HL-60/S4 treated with phorbol 12-myristate 13-acetate at 8.2 ng/mL for 4 days and 3 days (cell line): ENCODE results near the gene IFT52.
"Not testable (repeated sequence)": the region's sequence is repeated elsewhere in the genome, so short reads cannot be mapped to it uniquely, and the experiment has no call there.

Experiments used
- in situ Hi-C: fragments of 300-500 bp; cut with MboI; formaldehyde crosslinking; loops from 2 replicates; pipeline ENCODE4 v1.15.0; 2022; ENCODE audit warnings: low sequenced_read_pairs

IFT52 gene

DNA sequence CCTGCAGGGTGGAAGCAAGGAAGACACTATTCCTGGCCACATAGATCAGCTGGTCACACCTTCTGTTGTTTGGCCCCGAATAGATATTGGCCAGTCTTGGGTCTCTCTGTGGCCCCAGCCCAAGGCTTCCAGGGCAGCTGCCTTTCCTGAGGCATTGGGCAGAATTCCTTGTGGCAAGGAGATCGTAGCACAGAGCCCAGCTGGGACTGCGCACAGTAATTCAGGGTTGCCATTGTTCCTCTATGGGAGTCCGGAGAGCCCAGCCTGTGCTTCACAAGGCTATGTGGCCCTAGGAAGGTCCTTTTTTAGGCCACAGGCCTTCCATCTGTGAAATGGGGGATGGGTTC lies 25.0 kb upstream of the IFT52 start:
- in situ Hi-C loops = no loop called here

DNA sequence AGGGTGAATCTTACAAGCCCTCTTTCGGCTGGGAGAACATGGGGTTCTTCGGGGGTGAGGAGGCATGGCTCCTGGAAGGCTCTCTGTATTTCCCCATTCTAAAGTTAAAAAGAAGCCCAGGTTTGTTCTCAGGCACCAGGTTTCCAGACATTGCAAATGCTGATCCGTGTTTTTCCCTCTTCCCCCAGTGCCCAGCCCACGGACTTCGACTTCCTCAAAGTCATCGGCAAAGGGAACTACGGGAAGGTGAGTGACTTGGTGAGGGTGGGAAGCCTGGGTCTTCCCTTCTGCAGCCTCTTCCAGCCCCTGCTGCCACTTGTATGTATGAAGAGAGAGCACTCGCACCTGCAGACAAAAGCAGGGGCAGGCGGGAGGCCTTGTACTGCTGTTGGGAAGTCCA lies 23.3 kb upstream of the IFT52 start:
- in situ Hi-C loops = no loop called here

DNA sequence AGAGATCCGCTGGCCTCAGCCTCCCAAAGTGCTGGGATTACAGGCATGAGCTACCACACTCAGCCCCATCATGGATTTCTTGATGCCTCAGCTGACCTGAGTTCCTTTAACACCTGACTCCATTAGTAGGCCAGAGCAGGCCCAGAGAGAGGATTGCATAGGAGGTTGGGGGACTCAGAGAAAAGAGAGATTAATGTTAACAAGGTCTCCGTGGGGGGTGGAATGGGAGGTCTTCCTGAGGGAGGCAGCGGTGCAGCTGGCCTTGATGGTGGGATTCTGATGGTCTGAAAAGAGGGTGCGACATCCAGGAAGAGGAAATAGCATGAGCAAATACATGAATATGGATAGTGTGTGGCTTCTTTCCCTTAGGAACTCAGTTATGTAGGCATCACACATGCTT lies 22.0 kb upstream of the IFT52 start:
- in situ Hi-C loops = no loop called here

DNA sequence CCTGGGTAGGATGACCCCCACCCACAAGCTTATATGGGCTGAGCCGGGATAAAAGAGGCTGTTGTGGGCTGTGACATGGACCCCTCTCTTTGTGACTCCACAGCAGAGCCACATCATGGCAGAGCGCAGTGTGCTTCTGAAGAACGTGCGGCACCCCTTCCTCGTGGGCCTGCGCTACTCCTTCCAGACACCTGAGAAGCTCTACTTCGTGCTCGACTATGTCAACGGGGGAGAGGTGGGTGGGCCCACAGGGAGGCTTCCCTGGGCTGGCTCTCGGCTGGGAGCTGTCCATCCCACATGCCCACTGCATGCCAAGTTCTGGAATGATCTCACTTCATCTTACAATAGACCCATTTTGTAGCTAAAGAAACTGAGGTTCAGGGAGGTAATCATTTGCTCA lies 21.5 kb upstream of the IFT52 start:
- in situ Hi-C loops = no loop called here

DNA sequence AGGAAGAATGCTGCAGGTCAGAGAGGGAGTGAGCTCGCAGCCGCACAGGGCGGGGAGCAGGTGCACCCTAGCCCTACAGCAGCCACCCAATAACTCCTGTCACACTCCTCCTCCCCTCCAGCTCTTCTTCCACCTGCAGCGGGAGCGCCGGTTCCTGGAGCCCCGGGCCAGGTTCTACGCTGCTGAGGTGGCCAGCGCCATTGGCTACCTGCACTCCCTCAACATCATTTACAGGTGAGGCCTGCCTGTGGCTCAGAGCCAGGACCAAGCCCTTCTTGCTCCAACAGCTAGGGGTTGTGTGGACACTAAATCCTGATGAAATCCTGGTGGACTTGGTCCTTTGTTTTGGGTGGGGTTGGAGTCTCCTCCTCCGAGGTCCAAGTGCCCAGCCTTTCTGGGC lies 20.2 kb upstream of the IFT52 start:
- in situ Hi-C loops = no loop called here

DNA sequence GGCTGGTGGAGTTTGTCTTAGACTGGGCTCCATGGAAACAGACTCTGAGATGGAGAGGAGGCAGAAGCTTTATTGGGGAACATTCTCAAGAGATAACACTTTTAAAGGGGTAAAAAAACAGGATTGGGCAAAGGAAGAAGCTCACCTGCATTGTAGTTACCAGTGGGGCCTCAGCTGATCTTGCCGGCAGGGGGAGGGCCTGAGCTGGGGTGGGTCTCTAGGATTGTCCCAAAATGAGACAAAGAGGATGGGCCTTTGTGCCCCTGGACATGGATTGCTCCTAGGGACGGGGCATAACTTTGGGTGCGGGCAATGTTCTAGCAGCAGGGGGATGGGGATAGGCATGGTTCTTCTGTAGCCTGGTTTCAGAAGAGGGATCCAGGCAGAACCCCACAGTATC lies 19.4 kb upstream of the IFT52 start:
- in situ Hi-C loops = no loop called here

DNA sequence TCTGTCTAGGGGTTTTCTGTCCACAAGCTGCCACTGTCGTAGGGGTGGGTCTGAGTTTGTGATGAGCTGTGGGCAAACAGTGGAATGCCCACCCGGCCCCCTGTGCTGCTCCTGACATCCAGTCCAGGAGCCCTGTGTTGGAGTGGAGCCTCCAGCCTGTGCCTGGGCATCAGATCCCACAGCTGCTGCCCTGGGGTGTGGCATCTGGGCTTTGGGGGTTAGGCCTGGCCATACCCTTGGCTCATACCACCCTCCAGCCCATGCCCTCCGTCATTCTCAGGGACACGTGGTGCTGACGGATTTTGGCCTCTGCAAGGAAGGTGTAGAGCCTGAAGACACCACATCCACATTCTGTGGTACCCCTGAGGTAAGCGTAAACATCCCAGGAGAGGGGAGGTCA lies 19.0 kb upstream of the IFT52 start:
- in situ Hi-C loops = no loop called here

DNA sequence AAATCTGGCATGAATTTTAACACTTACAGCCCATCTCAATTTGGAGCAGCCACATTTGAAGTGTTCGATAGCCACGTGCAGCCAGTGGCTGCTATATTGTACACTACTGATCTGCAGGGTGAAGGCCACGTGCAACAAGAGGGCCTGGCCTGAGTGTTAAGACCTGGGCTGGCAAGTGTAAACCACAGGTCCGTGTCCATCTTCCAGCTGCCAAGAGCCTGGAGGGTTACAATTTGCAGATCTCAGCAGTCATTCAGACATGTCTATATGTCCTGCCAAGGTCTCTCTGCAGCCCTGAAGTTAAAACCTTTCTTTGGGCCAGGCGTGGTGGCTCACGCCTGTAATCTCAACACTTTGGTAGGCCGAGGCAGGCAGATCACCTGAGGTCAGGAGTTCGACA lies 17.8 kb upstream of the IFT52 start:
- in situ Hi-C loops = no loop called here

DNA sequence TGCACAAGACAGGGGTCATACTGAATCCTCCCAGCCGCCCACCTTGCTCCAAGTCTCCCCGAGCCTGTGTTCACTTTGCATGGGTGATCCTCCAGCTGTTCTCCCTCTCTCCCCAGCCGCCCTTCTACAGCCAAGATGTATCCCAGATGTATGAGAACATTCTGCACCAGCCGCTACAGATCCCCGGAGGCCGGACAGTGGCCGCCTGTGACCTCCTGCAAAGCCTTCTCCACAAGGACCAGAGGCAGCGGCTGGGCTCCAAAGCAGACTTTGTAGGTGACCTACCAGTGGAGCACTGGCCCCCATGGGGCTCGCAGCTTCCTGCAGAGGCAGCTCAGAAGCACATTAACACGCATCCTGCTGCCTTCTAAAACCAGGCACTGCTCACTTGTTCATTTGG lies 14.6 kb upstream of the IFT52 start:
- in situ Hi-C loops = no loop called here

DNA sequence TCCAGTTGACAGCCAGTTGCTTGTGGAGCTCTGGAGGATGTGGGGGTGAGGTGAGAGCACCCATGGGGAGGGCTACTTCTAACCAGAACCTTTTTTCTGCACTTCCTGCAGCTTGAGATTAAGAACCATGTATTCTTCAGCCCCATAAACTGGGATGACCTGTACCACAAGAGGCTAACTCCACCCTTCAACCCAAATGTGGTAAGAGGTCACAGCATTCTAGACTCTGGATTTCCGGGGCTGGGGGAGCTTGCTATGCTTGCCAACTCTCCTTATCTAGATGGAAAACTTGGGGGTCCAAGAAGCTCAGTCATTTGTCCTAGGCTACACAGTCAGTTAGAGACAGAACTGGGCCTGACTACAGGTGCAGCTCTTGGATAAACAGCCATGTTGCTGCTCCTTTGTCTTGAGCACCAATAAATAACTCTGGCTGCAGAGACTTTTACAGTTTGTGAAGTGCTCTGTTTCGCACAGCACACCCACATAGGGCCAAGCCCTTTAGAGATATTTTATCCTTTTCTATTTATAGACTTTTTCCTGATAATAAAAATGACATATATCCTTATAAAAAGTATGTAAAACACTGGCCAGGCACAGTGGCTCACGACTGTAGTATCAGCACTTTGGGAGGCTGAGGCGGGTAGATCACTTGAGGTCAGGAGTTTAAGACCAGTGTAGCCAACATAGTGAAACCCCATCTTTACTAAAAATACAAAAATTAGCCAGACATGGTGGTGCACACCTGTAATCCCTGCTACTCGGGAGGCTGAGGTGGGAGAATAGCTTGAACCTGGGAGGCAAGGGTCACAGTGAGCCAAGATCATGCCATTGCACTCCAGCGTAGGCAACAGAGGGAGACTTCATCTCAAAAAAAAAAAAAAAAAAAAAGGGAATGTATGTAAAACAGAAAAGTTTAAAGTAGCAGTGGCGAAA lies 10.6 kb upstream of the IFT52 start:
- in situ Hi-C loops = no loop called here

DNA sequence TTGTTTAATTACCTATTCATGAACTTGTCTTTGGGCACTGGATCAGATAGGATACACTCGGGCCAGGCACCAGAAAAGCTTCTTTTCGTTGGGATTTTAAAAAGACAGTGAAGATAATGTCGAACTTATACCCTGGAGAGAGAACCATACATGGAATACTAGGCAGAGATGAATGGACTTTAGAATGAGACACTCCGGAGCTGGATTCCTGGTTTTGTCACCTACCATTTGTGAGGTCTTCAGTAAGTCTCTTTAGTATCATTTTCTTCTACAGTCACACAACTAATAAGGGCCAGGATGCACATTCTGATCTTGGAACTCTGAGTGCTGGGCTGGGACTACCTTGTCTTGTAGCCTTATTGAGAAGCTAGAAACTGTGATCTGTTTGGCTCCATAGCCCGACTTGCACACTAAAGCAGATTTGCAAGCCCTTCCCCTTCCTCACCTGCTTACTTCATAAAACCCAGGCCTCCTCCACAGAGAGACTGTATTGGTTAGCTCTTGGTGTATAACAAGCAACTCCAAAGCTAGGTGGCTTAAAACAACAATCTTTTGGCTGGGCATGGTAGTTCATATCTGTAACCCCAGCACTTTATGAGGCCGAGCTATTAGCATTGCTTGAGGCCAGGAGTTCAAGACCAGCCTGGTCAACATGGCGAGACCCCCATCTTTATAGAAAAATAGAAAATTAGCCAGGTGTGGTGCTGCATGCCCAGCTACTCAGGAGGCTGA lies 7.4 kb upstream of the IFT52 start:
- in situ Hi-C loops = no loop called here

DNA sequence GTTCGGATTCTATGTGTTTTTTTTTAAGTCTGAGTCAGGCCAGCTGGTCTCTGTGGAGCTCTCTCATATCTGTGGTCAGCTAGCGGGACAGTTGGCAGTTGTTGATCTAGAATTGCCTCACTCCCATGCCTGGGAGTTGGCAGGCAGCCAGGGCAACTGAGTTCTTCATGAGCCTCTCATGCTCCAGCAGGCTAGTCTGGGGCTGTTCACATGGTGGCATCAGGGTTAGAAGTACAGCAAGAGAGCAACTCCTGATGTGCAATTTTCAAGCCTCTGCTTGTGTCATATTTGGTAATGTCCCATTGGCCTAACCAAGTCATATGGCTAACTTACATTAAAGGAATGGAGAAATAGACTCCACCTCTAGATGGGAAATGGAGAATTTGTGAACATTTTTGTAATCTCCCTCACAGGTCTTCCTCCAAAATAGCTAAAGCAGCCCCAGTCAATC lies 6.7 kb upstream of the IFT52 start:
- in situ Hi-C loops = no loop called here

DNA sequence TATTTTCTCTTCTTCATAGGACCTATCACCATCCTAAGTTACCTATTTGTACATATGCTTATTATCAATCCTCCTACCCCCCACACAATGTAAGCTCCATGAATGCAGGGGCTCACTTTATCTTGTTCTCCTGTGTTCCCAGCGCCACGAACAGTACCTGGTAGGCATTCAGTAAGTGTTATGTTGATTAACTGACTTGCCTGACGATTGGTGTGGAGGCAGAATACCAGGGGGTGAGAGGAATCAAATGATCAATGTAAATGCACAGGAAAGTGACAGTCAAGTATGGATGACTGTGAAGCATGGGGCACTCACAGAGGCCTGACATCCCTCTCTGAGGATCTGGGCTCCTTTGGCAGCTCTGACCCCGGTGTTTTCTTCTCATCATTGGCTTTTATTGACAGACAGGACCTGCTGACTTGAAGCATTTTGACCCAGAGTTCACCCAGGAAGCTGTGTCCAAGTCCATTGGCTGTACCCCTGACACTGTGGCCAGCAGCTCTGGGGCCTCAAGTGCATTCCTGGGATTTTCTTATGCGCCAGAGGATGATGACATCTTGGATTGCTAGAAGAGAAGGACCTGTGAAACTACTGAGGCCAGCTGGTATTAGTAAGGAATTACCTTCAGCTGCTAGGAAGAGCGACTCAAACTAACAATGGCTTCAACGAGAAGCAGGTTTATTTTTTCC lies 6.1 kb upstream of the IFT52 start:
- in situ Hi-C loops = no loop called here

DNA sequence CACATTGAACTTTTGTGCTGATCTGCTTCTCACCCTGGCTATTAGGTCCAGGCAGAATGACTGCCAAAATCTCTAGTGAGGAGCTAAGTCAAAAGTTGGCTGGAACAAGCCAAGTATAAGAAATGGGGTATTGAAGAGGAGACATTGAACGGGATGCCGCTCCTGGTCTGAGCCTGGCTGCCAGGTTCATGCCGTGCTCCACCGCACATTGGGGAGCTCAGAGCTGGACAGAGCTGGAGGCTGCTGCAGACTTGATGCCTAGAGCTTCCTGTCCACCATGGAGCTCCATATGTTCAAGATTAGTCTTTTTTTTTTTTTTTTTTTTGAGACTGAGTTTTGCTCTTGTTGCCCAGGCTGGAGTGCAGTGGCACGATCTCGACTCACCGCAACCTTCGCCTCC lies 4.1 kb upstream of the IFT52 start:
- in situ Hi-C loops = no loop called here

DNA sequence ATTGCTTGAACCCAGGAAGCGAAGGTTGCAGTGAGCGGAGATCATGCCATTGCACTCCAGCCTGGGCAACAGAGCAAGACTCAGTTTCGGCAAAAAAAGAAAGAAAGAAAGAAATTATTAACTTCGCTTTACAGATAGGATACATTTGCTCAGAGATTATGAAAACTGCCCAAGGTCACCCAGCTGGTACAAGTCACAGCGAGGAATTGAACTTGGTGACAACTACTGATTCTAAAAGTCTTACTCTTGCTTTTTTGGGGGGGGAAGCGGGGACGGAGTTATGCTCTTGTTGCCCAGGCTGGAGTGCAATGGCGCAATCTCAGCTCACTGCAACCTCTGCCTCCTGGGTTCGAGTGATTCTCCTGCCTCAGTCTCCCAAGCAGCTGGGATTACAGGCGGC lies 2.2 kb upstream of the IFT52 start:
- in situ Hi-C loops = not testable (repeated sequence)

DNA sequence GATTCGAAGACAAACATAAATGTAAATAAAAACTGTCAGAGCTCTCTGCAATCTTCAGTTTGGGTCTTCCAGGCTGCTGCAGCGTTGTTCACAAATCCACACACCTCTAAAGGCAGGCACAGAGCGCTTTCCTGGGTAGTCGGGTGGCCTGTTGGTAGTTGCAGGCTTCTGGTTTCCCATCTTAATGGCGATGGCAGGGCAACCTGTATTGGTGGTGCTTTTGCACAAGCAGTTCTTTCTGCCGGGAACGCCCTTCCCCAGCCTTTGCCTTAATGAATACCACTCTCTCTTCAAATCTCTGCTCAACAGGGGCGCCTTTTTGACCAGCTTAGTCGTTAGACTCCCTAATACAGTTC lies 723 bp upstream of the IFT52 start:
- in situ Hi-C loops = no loop called here

DNA sequence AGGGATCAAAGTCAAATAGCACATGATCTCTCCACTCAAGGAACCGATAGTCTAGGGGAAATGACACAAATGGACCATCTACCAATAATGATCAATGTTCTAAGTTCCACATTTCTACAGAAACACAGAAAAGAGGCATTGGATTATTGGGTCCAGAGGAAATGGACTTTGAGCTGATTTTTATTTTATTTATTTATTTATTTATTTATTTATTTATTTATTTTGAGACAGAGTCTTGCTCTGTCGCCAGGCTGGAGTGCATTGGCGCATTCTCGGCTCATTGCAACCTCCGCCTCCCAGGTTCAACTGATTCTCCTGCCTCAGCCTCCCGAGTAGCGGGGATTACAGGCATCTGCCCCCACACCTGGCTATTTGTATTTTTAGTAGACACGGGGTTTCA lies 11.2 kb downstream of the IFT52 start:
- in situ Hi-C loops = not testable (repeated sequence)

DNA sequence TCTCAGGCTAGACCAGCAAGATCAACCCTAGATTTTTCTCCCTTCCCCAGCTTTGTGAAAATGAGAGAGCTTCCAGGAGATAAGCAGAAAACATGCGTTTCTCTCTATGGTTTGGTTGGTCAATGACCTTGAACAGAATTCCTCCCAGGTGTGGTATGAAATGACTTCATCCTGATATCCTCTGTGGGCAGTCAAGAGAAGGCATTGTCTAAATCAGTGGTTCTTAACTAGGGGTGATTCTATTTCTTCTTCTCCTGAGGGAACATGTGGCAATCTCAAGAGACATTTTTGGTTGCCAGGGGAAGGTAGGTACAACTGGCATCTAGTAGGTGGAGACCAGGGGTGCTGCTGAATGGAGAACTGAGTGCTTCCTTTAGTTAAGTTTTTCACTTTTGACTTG lies 12.4 kb downstream of the IFT52 start:
- in situ Hi-C loops = no loop called here

DNA sequence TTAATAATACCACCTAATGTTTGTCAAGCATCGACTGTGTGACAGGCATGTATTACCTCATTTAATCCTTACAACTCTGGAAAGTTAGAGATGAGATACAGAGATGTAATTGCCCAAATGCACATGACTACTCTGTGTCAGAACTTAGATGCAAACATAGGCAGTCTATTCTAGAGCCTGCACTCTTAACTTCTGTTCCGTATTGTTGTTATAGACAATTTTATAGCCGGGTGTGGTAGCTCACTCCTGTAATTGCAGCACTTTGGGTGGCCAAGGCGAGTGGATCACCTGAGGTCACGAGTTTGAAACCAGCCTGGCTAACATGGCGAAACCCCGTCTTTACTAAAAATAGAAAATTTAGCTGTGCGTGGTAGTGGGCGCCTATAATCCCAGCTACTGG lies 15.0 kb downstream of the IFT52 start:
- in situ Hi-C loops = no loop called here

DNA sequence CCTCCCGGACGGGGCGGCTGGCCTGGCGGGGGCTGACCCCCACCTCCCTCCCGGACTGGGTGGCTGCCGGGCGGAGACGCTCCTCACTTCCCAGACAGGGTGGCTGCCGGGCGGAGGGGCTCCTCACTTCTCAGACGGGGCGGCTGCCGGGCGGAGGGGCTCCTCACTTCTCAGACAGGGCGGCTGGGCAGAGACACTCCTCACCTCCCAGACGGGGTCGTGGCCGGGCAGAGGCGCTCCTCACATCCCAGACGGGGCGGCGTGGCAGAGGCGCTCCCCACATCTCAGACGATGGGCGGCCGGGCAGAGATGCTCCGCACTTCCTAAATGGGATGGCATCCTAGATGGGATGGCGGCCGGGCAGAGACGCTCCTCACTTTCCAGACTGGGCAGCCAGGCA lies 16.5 kb downstream of the IFT52 start:
- in situ Hi-C loops = not testable (repeated sequence)

DNA sequence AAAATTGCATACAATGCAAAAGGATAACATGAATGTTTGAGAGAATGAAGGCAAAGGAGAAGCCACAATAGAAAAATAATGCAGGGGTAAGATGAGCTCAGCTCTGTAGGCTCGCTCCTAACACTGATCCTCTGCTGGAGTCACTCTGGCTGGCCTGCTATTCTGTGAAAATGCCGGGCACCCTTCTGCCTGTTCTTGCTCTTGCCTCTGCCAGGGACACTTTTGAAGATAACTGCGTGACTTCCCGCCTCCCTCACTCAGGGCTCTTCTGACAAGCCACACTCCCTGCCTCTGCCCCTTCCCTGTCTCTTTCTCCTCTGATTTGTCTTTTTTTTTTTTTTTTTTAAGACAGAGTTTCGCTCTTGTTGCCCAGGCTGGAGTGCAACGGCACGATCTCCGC lies 40.9 kb downstream of the IFT52 start:
- in situ Hi-C loops = no loop called here

DNA sequence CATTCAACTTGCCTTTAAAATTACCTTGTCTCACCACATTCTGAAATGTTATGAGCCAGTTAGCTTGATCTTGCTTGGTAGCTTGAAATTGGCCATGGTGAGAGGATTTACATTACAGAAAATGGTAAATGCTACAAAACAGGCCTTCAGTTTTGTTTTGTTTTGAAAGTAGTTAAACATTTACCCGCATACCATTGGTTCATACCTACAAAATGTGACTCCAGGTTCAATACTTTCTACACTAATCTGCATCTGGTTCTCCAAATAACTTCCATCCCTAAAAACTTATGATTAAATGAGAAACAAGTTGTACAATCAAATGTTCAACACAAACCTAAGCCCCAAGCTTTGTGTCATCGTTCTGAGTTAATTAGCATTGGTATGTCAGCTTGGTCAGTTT lies 45.7 kb downstream of the IFT52 start:
- in situ Hi-C loops = no loop called here
